ENCODE results near the gene LMX1A.

The LMX1A gene

GRCh38 chr1:165342587-165342986 is 13.9 kb downstream of the LMX1A start:
- no peak for TF ChIP-seq CREB5 (CRISPR knock-in tag; IDR thresholded peaks at IDR 0.05; ENCODE audit: low read depth)
- no peak for TF ChIP-seq POU6F1 (CRISPR knock-in tag; IDR thresholded peaks at IDR 0.05; ENCODE audit: borderline replicate concordance, low read depth)
- TF ChIP-seq TSHZ2 (CRISPR knock-in tag; IDR thresholded peaks at IDR 0.05): no peak
- no peak for TF ChIP-seq ZFP3 (CRISPR knock-in tag; IDR thresholded peaks at IDR 0.05)
- TF ChIP-seq PPARA (CRISPR knock-in tag; IDR thresholded peaks at IDR 0.05; ENCODE audit: borderline replicate concordance): no peak
- TF ChIP-seq GLIS3 (CRISPR knock-in tag; IDR thresholded peaks at IDR 0.05): no peak
- TF ChIP-seq TCF4 (CRISPR knock-in tag; IDR thresholded peaks at IDR 0.05; ENCODE audit: borderline replicate concordance): no peak
- no peak for TF ChIP-seq PATZ1 (CRISPR knock-in tag; IDR thresholded peaks at IDR 0.05; ENCODE audit: borderline replicate concordance)
- no peak for TF ChIP-seq ARNTL (CRISPR knock-in tag; IDR thresholded peaks at IDR 0.05; ENCODE audit: borderline replicate concordance, low read depth)
- no peak for ATAC-seq

GRCh38 chr1:165342168-165342567 is 14.3 kb downstream of the LMX1A start:
- ATAC-seq: no peak
- no peak for TF ChIP-seq CREB5 (CRISPR knock-in tag; IDR thresholded peaks at IDR 0.05; ENCODE audit: low read depth)
- TF ChIP-seq CSRNP3 (CRISPR knock-in tag; IDR thresholded peaks at IDR 0.05): no peak
- TF ChIP-seq ISL1 (CRISPR knock-in tag; IDR thresholded peaks at IDR 0.05): no peak
- no peak for TF ChIP-seq ZNF70 (CRISPR knock-in tag; IDR thresholded peaks at IDR 0.05)
- TF ChIP-seq BACH2 (CRISPR knock-in tag; IDR thresholded peaks at IDR 0.05; ENCODE audit: borderline replicate concordance): no peak
- TF ChIP-seq PPARA (CRISPR knock-in tag; IDR thresholded peaks at IDR 0.05; ENCODE audit: borderline replicate concordance): no peak
- TF ChIP-seq PATZ1 (CRISPR knock-in tag; IDR thresholded peaks at IDR 0.05; ENCODE audit: borderline replicate concordance): no peak
- no peak for TF ChIP-seq ZNF8 (CRISPR knock-in tag; IDR thresholded peaks at IDR 0.05)
- no peak for TF ChIP-seq ZFP3 (CRISPR knock-in tag; IDR thresholded peaks at IDR 0.05)
- TF ChIP-seq ZNF565 (CRISPR knock-in tag; conservative IDR thresholded peaks at IDR 0.05; ENCODE audit: low read depth): no peak
- no peak for TF ChIP-seq RARB (CRISPR knock-in tag; IDR thresholded peaks at IDR 0.05)
- no peak for TF ChIP-seq GLIS3 (CRISPR knock-in tag; IDR thresholded peaks at IDR 0.05)
- no peak for TF ChIP-seq TCF4 (CRISPR knock-in tag; IDR thresholded peaks at IDR 0.05; ENCODE audit: borderline replicate concordance)
- TF ChIP-seq CSDC2 (CRISPR knock-in tag; IDR thresholded peaks at IDR 0.05): no peak
